ENCODE results near the gene TBR1. TPM values are rescaled to one million over a fixed set of nuclear protein-coding genes. Genes with fewer than 3 reads are reported as not detected.

The TBR1 gene
- polyA plus RNA-seq, 1 of the 3 experiments (the other 2 are of a cell fraction), result not detected

DNA sequence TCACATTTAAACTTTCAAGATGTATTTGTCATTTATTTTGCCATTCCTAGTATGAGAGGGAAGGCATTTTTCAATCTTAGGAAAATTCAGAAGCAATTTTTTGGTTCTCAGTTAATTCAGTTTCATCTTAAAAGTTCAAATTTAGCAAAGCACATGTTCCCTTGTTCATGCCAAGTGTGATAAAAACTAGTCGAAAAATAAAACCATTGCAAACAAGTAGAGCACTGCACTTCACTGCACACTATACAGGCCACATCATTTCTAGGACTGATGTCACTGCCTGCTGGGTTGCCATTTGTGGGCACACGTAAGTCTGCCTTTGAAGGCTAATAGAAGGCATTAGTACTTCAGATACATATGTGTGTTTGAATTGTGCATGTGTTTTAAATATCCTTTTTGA is 14.3 kb downstream of the TBR1 start:
- Histone ChIP-seq H3K9me2 (no peaks in the 10 kb centered on the region), H3K9me3 (no peaks in the 10 kb centered on the region), H3K79me2 (ENCODE audit: insufficient read depth) (no peaks in the 10 kb centered on the region), H3K4me3 (ENCODE audit: low read depth in 2 of 2, low read length in 1 of 2) (no peak overlapping the region), H2AFZ (ENCODE audit: low read depth) (no peak overlapping the region), H3K36me3 (replicated peaks in 1 of 2; ENCODE audit: control insufficient read depth in 1 of 2, insufficient read depth in 2 of 2, low read length in 1 of 2) (no peaks in the 10 kb centered on the region), H3K4me1 (ENCODE audit: control insufficient read depth in 1 of 2, insufficient read depth in 2 of 2, low read depth in 1 of 2, low read length in 1 of 2) (no peaks in the 10 kb centered on the region), H3F3A (replicated peaks; ENCODE audit: insufficient read depth) (no peaks in the 10 kb centered on the region), H3K4me2 (no peak overlapping the region), H4K20me1 (ENCODE audit: insufficient read depth) (no peaks in the 10 kb centered on the region), H3K27ac (ENCODE audit: low read depth in 2 of 2, low read length in 1 of 2) (no peak overlapping the region), H3K27me3 (ENCODE audit: insufficient read depth) (peaks cover 27% of the 10 kb centered on the region; the same call in 1 of the 2 replicates), H3K9ac (no peak overlapping the region)
- ChIA-PET POLR2A (no interaction called here), CTCF (no interaction called here)
- DNase-seq, result no peak
- WGBS (ENCODE audit: low lambda C conversion rate), result 24% methylated on average over 2 of the region's 2 CpGs
- TF ChIP-seq REST (IDR thresholded peaks at IDR 0.05; ENCODE audit: low read depth, low read length), result no peak

- Histone ChIP-seq H3K27ac (ENCODE audit: low read depth in 2 of 2, low read length in 1 of 2) (no peak overlapping the region), H3K9me3 (no peaks in the 10 kb centered on the region), H3K4me3 (ENCODE audit: low read depth in 2 of 2, low read length in 1 of 2) (no peak overlapping the region), H3K79me2 (ENCODE audit: insufficient read depth) (no peaks in the 10 kb centered on the region), H3K36me3 (replicated peaks in 1 of 2; ENCODE audit: control insufficient read depth in 1 of 2, insufficient read depth in 2 of 2, low read length in 1 of 2) (no peaks in the 10 kb centered on the region), H3K9me2 (no peaks in the 10 kb centered on the region), H3F3A (replicated peaks; ENCODE audit: insufficient read depth) (no peaks in the 10 kb centered on the region), H3K4me2 (no peak overlapping the region), H3K9ac (no peak overlapping the region), H3K27me3 (ENCODE audit: insufficient read depth) (peaks cover 12% of the 10 kb centered on the region; the same call in 1 of the 2 replicates), H3K4me1 (ENCODE audit: control insufficient read depth in 1 of 2, insufficient read depth in 2 of 2, low read depth in 1 of 2, low read length in 1 of 2) (no peaks in the 10 kb centered on the region), H2AFZ (ENCODE audit: low read depth) (no peak overlapping the region), H4K20me1 (ENCODE audit: insufficient read depth) (no peaks in the 10 kb centered on the region)
- ChIA-PET POLR2A (no interaction called here), CTCF (no interaction called here)
- no peak for DNase-seq
- 32% methylated on average over 3 of the region's 3 CpGs for WGBS (ENCODE audit: low lambda C conversion rate)
- TF ChIP-seq REST (IDR thresholded peaks at IDR 0.05; ENCODE audit: low read depth, low read length), result no peak
- TF ChIP-seq USF1 (IDR thresholded peaks at IDR 0.05; ENCODE audit: borderline replicate concordance, low read depth), result no peak
- no peak for TF ChIP-seq JUND (IDR thresholded peaks at IDR 0.05)
- no peak for TF ChIP-seq NFIC (IDR thresholded peaks at IDR 0.05; ENCODE audit: borderline replicate concordance)
- TF ChIP-seq SMC3 (IDR thresholded peaks at IDR 0.05; ENCODE audit: low read depth, low read length), result no peak
- TF ChIP-seq, protein P1, sequence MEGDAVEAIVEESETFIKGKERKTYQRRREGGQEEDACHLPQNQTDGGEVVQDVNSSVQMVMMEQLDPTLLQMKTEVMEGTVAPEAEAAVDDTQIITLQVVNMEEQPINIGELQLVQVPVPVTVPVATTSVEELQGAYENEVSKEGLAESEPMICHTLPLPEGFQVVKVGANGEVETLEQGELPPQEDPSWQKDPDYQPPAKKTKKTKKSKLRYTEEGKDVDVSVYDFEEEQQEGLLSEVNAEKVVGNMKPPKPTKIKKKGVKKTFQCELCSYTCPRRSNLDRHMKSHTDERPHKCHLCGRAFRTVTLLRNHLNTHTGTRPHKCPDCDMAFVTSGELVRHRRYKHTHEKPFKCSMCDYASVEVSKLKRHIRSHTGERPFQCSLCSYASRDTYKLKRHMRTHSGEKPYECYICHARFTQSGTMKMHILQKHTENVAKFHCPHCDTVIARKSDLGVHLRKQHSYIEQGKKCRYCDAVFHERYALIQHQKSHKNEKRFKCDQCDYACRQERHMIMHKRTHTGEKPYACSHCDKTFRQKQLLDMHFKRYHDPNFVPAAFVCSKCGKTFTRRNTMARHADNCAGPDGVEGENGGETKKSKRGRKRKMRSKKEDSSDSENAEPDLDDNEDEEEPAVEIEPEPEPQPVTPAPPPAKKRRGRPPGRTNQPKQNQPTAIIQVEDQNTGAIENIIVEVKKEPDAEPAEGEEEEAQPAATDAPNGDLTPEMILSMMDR (IDR thresholded peaks at IDR 0.05), result no peak
- TF ChIP-seq, protein P2, sequence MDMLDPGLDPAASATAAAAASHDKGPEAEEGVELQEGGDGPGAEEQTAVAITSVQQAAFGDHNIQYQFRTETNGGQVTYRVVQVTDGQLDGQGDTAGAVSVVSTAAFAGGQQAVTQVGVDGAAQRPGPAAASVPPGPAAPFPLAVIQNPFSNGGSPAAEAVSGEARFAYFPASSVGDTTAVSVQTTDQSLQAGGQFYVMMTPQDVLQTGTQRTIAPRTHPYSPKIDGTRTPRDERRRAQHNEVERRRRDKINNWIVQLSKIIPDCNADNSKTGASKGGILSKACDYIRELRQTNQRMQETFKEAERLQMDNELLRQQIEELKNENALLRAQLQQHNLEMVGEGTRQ (IDR thresholded peaks at IDR 0.05; ENCODE audit: borderline replicate concordance, low read depth, low read length), result no peak
- TF ChIP-seq TCF12 (IDR thresholded peaks at IDR 0.05), result no peak
- TF ChIP-seq, protein P3, sequence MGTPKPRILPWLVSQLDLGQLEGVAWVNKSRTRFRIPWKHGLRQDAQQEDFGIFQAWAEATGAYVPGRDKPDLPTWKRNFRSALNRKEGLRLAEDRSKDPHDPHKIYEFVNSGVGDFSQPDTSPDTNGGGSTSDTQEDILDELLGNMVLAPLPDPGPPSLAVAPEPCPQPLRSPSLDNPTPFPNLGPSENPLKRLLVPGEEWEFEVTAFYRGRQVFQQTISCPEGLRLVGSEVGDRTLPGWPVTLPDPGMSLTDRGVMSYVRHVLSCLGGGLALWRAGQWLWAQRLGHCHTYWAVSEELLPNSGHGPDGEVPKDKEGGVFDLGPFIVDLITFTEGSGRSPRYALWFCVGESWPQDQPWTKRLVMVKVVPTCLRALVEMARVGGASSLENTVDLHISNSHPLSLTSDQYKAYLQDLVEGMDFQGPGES (IDR thresholded peaks at IDR 0.05; ENCODE audit: low read depth, low read length), result no peak
- no peak for TF ChIP-seq POLR2AphosphoS5 (IDR thresholded peaks at IDR 0.05; ENCODE audit: low read depth, low read length)
- no peak for TF ChIP-seq YY1 (IDR thresholded peaks at IDR 0.05; ENCODE audit: low read depth)
- TF ChIP-seq FOXM1 (IDR thresholded peaks at IDR 0.05; ENCODE audit: low read depth), result no peak
- no peak for TF ChIP-seq TEAD4 (IDR thresholded peaks at IDR 0.05; ENCODE audit: borderline replicate concordance, insufficient read depth)
- TF ChIP-seq, protein P4, sequence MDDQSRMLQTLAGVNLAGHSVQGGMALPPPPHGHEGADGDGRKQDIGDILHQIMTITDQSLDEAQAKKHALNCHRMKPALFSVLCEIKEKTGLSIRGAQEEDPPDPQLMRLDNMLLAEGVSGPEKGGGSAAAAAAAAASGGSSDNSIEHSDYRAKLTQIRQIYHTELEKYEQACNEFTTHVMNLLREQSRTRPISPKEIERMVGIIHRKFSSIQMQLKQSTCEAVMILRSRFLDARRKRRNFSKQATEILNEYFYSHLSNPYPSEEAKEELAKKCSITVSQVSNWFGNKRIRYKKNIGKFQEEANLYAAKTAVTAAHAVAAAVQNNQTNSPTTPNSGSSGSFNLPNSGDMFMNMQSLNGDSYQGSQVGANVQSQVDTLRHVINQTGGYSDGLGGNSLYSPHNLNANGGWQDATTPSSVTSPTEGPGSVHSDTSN (IDR thresholded peaks at IDR 0.05), result no peak
These were observed 16.0 kb downstream of the TBR1 start for GRCh38 chr2:161432107-161432506.
